K562 (cell line): Measurements from ENCODE around the gene CDK14. TPM values are rescaled to one million over a fixed set of nuclear protein-coding genes. Genes with fewer than 3 reads are reported as not detected.

Experiments
- ATAC-seq: fragments of 200-7000 bp; cut with Tn5 transposase; 3 replicates; pipeline ENCODE4 v1.9.1; 2020; ENCODE audit warnings: moderate library complexity
- BruUV-seq: library from RNA; stranded (reverse); fragments of 400-500 nt; replicated peaks from 2 replicates; lab custom pipeline; 2021; lab: Mats Ljungman, UMichigan
- CTCF ChIA-PET: fragments of 300-600 bp; formaldehyde crosslinking; extraction: SDS; loops from one replicate; lab custom pipeline; 2021; ENCODE audit warnings: low intra/inter-chr PET ratio; lab: Yijun Ruan, JAX
- POLR2A ChIA-PET: fragments of 300-600, 350-650 bp; sonication (Branson Sonifier 250); formaldehyde crosslinking; extraction: SDS; loops from one replicate; lab custom pipeline; 2021; ENCODE audit warnings: antibody characterized with exemption, inconsistent platforms; lab: Yijun Ruan, JAX
- DNase-seq, 4 experiments: peaks; one replicate each; pipeline versions ENCODE4 v3.0.0 to v3.0.0-alpha.2; 2011 to 2018; ENCODE audit warnings: low spot score in 3 of 4, mixed read lengths in 3 of 4; ENCODE audit errors: extremely low read depth in 1 of 4
- FAIRE-seq: peaks from 2 replicates; lab custom pipeline; 2011; peaks lifted over from hg19 to GRCh38; lab: Jason Lieb, UNC
- H2AFZ ChIP-seq: 2 replicates; pipeline ENCODE4 v1.6.0; 2011; ENCODE audit warnings: low read depth, low read length, control low read depth, inconsistent platforms
- H3K27ac ChIP-seq: fragments of 200-600 bp; 3 replicates; pipeline ENCODE4 v1.8.0; 2011; ENCODE audit warnings: low read depth, mild to moderate bottlenecking, control low read depth, inconsistent platforms, low read length, moderate library complexity, mixed read lengths; ENCODE audit errors: extremely low read depth
- H3K27me3 ChIP-seq, 2 experiments: fragments of 300-600 bp in 1 of 2; 2 replicates in 1 of 2; 3 replicates in 1 of 2; pipeline versions ENCODE4 v1.6.0 to v1.8.0; 2011; ENCODE audit warnings: inconsistent platforms in 2 of 2, low read length in 2 of 2, mild to moderate bottlenecking in 1 of 2, mixed read lengths in 1 of 2, moderate library complexity in 1 of 2; ENCODE audit not compliant: control insufficient read depth in 2 of 2, insufficient read depth in 2 of 2
- H3K36me3 ChIP-seq: fragments of 300-600 bp; 3 replicates; pipeline ENCODE4 v1.8.0; 2011; ENCODE audit warnings: mild to moderate bottlenecking, low read length, inconsistent platforms; ENCODE audit not compliant: control insufficient read depth, insufficient read depth
- H3K4me1 ChIP-seq, 2 experiments: fragments of 200-600 bp in 1 of 2; replicated peaks in 1 of 2; 2 replicates in 1 of 2; 3 replicates in 1 of 2; pipeline versions ENCODE4 v1.5.1 to v1.8.0; 2011; ENCODE audit warnings: inconsistent platforms in 2 of 2, low read length in 2 of 2, mild to moderate bottlenecking in 1 of 2, mixed read lengths in 1 of 2, moderate library complexity in 1 of 2; ENCODE audit not compliant: control insufficient read depth in 2 of 2, insufficient read depth in 2 of 2
- H3K4me2 ChIP-seq: 2 replicates; pipeline ENCODE4 v1.6.1; 2011; ENCODE audit warnings: low read length, control low read depth, inconsistent platforms, mixed read lengths; ENCODE audit not compliant: insufficient read depth
- H3K4me3 ChIP-seq: fragments of 200-600 bp; sonication (generic), shearing (Covaris generic); 2 replicates; pipeline ENCODE4 v1.5.1; 2016; ENCODE audit warnings: control low read depth, inconsistent platforms
- H3K79me2 ChIP-seq: fragments of 200-600 bp; 3 replicates; pipeline ENCODE4 v1.8.0; 2011; ENCODE audit warnings: low read length, inconsistent platforms; ENCODE audit not compliant: control insufficient read depth, insufficient read depth
- H3K9ac ChIP-seq, 2 experiments: 2 replicates each; pipeline versions ENCODE4 v1.6.0 to v1.6.1; 2011; ENCODE audit warnings: low read depth in 2 of 2, low read length in 2 of 2, control low read depth in 1 of 2, inconsistent platforms in 1 of 2, mild to moderate bottlenecking in 1 of 2, mixed read lengths in 1 of 2; ENCODE audit not compliant: insufficient read depth in 1 of 2
- H3K9me1 ChIP-seq: one replicate; pipeline ENCODE4 v1.6.0; 2011; ENCODE audit warnings: inconsistent platforms, mild to moderate bottlenecking, low read length, moderate library complexity; ENCODE audit not compliant: control insufficient read depth, insufficient read depth
- H3K9me3 ChIP-seq: replicated peaks from 2 replicates; pipeline ENCODE4 v1.5.1; 2011; ENCODE audit warnings: low read depth, low read length, inconsistent platforms; ENCODE audit not compliant: control insufficient read depth, insufficient read depth
- H4K20me1 ChIP-seq: replicated peaks from 2 replicates; pipeline ENCODE4 v1.6.1; 2011; ENCODE audit warnings: low read length, inconsistent platforms, mixed read lengths; ENCODE audit not compliant: control insufficient read depth, insufficient read depth
- ELF1 ChIP-seq: fragments of 200-800 bp; sonication (Bioruptor generic); IDR thresholded peaks from 2 replicates; pipeline ENCODE4 v1.6.1; 2016; ENCODE audit warnings: missing genetic modification characterization, missing compliant biosample characterization
- FOXP1 ChIP-seq: sonication (generic); formaldehyde crosslinking; IDR thresholded peaks from 2 replicates; pipeline ENCODE4 v1.8.0; 2022; ENCODE audit warnings: mild to moderate bottlenecking, missing genetic modification reagents
- GTF2F1 ChIP-seq: IDR thresholded peaks from 2 replicates; pipeline ENCODE4 v1.6.1; 2011; ENCODE audit warnings: low read depth, low read length, improper control_type of control experiment
- MEIS2 ChIP-seq: fragments of 450-650 bp; IDR thresholded peaks from 2 replicates; pipeline ENCODE4 v1.6.1; 2014; ENCODE audit warnings: mild to moderate bottlenecking; ENCODE audit not compliant: partially characterized antibody
- NFIX ChIP-seq: fragments of 250-450 bp; sonication (Bioruptor Pico); IDR thresholded peaks from 2 replicates; pipeline ENCODE4 v1.4.0; 2020; ENCODE audit warnings: low read depth, mild to moderate bottlenecking, moderate library complexity
- PHF20 ChIP-seq: fragments of 450-650 bp; IDR thresholded peaks from 2 replicates; pipeline ENCODE4 v1.6.1; 2018; ENCODE audit not compliant: partially characterized antibody
- SAFB2 ChIP-seq: fragments of 200-400 bp; formaldehyde crosslinking; IDR thresholded peaks from 2 replicates; pipeline ENCODE4 v1.6.1; 2018; ENCODE audit warnings: borderline replicate concordance, low read length, low read depth, moderate library complexity; ENCODE audit not compliant: severe bottlenecking
- TCF7L2 ChIP-seq: fragments of 150-350 bp; IDR thresholded peaks from 2 replicates; pipeline ENCODE4 v1.6.1; 2016; ENCODE audit warnings: low read depth, mild to moderate bottlenecking, low read length, moderate library complexity
- TEAD1 ChIP-seq, 2 experiments: fragments of 450-650 bp in 1 of 2; sonication (generic) in 1 of 2; formaldehyde crosslinking; IDR thresholded peaks; 2 replicates each; pipeline versions ENCODE4 v1.4.0 to v1.8.0; 2020 to 2022; ENCODE audit warnings: mild to moderate bottlenecking in 2 of 2, missing genetic modification reagents in 1 of 2
- ZBTB17 ChIP-seq: fragments of 450-650 bp; formaldehyde crosslinking; IDR thresholded peaks from 2 replicates; pipeline ENCODE4 v1.4.0; 2020; ENCODE audit warnings: mild to moderate bottlenecking
- ZBTB43 ChIP-seq: sonication (generic); formaldehyde crosslinking; IDR thresholded peaks from 2 replicates; pipeline ENCODE4 v1.8.0; 2023; ENCODE audit warnings: mild to moderate bottlenecking, missing genetic modification reagents
- ZC3H8 ChIP-seq: fragments of 450-650 bp; IDR thresholded peaks from 2 replicates; pipeline ENCODE4 v1.6.1; 2017
- ZFP91 ChIP-seq: sonication (generic); formaldehyde crosslinking; IDR thresholded peaks from 2 replicates; pipeline ENCODE4 v1.8.0; 2022; ENCODE audit warnings: mild to moderate bottlenecking, missing genetic modification reagents
- ZKSCAN3 ChIP-seq: fragments of 250-450 bp; sonication (Bioruptor Pico); IDR thresholded peaks from 2 replicates; pipeline ENCODE4 v1.4.0; 2020
- ZNF445 ChIP-seq: fragments of 250-450 bp; sonication (Bioruptor Pico); IDR thresholded peaks from 2 replicates; pipeline ENCODE4 v1.4.0; 2020; ENCODE audit warnings: low read depth, mild to moderate bottlenecking, moderate library complexity
- ZNF699 ChIP-seq: fragments of 250-450 bp; sonication (Bioruptor Pico); IDR thresholded peaks from 2 replicates; pipeline ENCODE4 v1.8.0; 2021; ENCODE audit warnings: mild to moderate bottlenecking, moderate library complexity; ENCODE audit not compliant: insufficient replicate concordance
- WGBS: fragments of 100-300 bp; shearing (Covaris generic); methylation state at CpG from one replicate; pipeline ENCODE4 v1.1.6; 2016; ENCODE audit warnings: low coverage, mixed read lengths; ENCODE audit not compliant: insufficient coverage; ENCODE audit errors: missing lambda C conversion rate; 5-methylcytosine and 5-hydroxymethylcytosine counted together
- in situ Hi-C: fragments of 300-500 bp; cut with MboI; formaldehyde crosslinking; loops from 4 replicates; pipeline ENCODE4 v1.15.0; 2018; ENCODE audit warnings: inconsistent platforms, mixed read lengths
- intact Hi-C: fragments of 100-400 bp; cut with micrococcal nuclease; formaldehyde crosslinking; loops from 2 replicates; pipeline ENCODE4 v1.14.2; 2022
- polyA plus RNA-seq, 8 experiments: library from polyadenylated mRNA; depleted of rRNA in 4 of 8; stranded (reverse) in 5 of 8; unstranded in 3 of 8; fragments of >200 nt; fragmentation: Nextera tagmentation in 2 of 8; fragmentation: Illumina TruSeq in 1 of 8; extraction: Ambion mirVana in 2 of 8; extraction: Trizol in 1 of 8; gene quantifications; 2 replicates each; pipeline versions ENCODE4 v1.2.1 to v1.2.3, GENCODE V29; 2011 to 2014; ENCODE audit warnings: inconsistent platforms in 1 of 8, missing spikeins in 1 of 8
- total RNA-seq, 7 experiments: library from RNA; depleted of rRNA in 6 of 7; stranded (reverse); fragments of >200 nt in 6 of 7; fragmentation: Illumina TruSeq in 2 of 7; extraction: Trizol in 2 of 7; gene quantifications; 2 replicates each; pipeline versions ENCODE4 v1.2.1 to v1.2.3, GENCODE V29; 2011 to 2021; ENCODE audit warnings: low replicate concordance in 1 of 7

The CDK14 gene
- total and polyA plus RNA-seq, 9 of the 15 experiments (the other 6 are each of a cell fraction or from before 2014, with no cell fraction given), result 0.03 to 0.91 (median 0.16) TPM

GRCh38 chr7:90582164-90582563 is 14.0 kb upstream of the CDK14 start:
- Histone ChIP-seq H3K4me2 (no peak overlapping the region), H3K36me3 (no peaks in the 10 kb centered on the region), H2AFZ (no peak overlapping the region), H4K20me1 (no peaks in the 10 kb centered on the region), H3K79me2 (no peaks in the 10 kb centered on the region), H3K4me3 (no peak overlapping the region), H3K9ac (no peak overlapping the region), H3K27ac (no peak overlapping the region)
- intact Hi-C loops, result no loop called here
- ChIA-PET POLR2A (no interaction called here), CTCF (no interaction called here)
- 7% methylated on average over 2 of the region's 2 CpGs for WGBS
- in situ Hi-C loops, result no loop called here
- no peak for TF ChIP-seq TCF7L2
- TF ChIP-seq ELF1 (tag), result no peak
- TF ChIP-seq, all 486 proteins: peak for 0
- no peaks in the 10 kb centered on the region for H3K9me1 ChIP-seq
- no peaks in the 10 kb centered on the region for H3K9me3 ChIP-seq
- no peaks in the 10 kb centered on the region for H3K4me1 ChIP-seq
- no TSS peak for BruUV-seq
- no peak for ATAC-seq
- no peaks in the 10 kb centered on the region for H3K27me3 ChIP-seq
- no peak for FAIRE-seq
- no peak for DNase-seq

- H3K79me2 ChIP-seq, result no peaks in the 10 kb centered on the region
- BruUV-seq, result no TSS peak
- TF ChIP-seq NFIX (CRISPR knock-in tag), result no peak
- TF ChIP-seq ZKSCAN3 (CRISPR knock-in tag), result no peak
- no peak for TF ChIP-seq FOXP1 (CRISPR knock-in tag)
- TF ChIP-seq TEAD1 (CRISPR knock-in tag; IDR thresholded peaks at IDR 0.05), result no peak
- TF ChIP-seq GTF2F1, result no peak
- TF ChIP-seq ZNF699 (CRISPR knock-in tag), result no peak
- TF ChIP-seq ZBTB17, result no peak
- no peak for TF ChIP-seq MEIS2
- no peak for TF ChIP-seq PHF20
- TF ChIP-seq ELF1 (tag), result no peak
- no peak for TF ChIP-seq ZNF445 (CRISPR knock-in tag)
- no peak for TF ChIP-seq ZBTB43 (CRISPR knock-in tag)
- no peak for TF ChIP-seq SAFB2
- no peak for TF ChIP-seq ZFP91
- no peak for TF ChIP-seq ZC3H8
Measured at GRCh38 chr7:90584378-90584777, 11.7 kb upstream of the CDK14 start.

More at GRCh38 chr7:90584378-90584777, 11.7 kb upstream of the CDK14 start:
- Histone ChIP-seq H3K4me3 (no peak overlapping the region), H3K4me1 (no peaks in the 10 kb centered on the region), H3K9me3 (no peaks in the 10 kb centered on the region), H3K9ac (no peak overlapping the region), H3K27me3 (no peaks in the 10 kb centered on the region), H3K4me2 (no peak overlapping the region), H3K27ac (no peak overlapping the region), H3K36me3 (no peaks in the 10 kb centered on the region), H2AFZ (no peak overlapping the region), H4K20me1 (no peaks in the 10 kb centered on the region), H3K9me1 (no peaks in the 10 kb centered on the region)
- DNase-seq, result no peak
- ChIA-PET POLR2A (no interaction called here), CTCF (no interaction called here)
- intact Hi-C loops, result no loop called here
- no peak for FAIRE-seq
- in situ Hi-C loops, result no loop called here
- ATAC-seq, result no peak
- WGBS, result 0% methylated on average over 1 of the region's 1 CpG
